GM10248 (cell line): ENCODE data around the gene TCF12.

ENCODE experiments used
- CTCF ChIA-PET: fragments of 300-600 bp; sonication (Branson Sonifier 250); formaldehyde crosslinking; extraction: SDS; loops from one replicate; lab custom pipeline; 2021; ENCODE audit warnings: antibody characterized with exemption; lab: Yijun Ruan, JAX
- POLR2A ChIA-PET: fragments of 350-650 bp; sonication (Branson Sonifier 250); formaldehyde crosslinking; extraction: SDS; loops from one replicate; lab custom pipeline; 2020; ENCODE audit warnings: antibody characterized with exemption; lab: Yijun Ruan, JAX
- DNase-seq: peaks from one replicate; pipeline ENCODE4 v3.0.0; 2012; ENCODE audit errors: extremely low spot score
- TF ChIP-seq, protein P1 (sequence below): IDR thresholded peaks from 2 replicates; pipeline ENCODE4 v1.5.1; 2012; ENCODE audit warnings: mild to moderate bottlenecking, low read depth; ENCODE audit errors: extremely low read depth, missing control alignments, control extremely low read depth

The TCF12 gene

DNA sequence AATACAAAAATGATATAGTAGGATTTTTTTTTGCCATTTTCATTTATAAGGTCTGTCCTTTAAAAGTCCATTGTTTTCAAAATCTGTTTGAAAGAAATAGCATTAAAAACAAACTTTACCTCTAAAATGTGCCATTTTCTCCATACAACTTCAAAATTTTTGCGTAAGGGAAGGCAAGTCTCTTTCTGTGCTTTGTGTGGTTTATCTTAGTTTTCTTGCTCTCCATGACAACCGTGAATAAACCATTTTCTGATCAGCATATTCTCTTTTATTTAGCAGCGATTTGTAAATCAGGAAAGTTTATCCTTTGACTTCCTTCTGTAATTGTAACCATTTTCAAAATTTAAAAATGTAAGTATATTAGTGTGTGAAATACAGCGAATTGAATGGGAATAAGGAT lies 310.0 kb downstream of the TCF12 start:
- ChIA-PET CTCF (interaction anchor here (0.6 to 1.5 kb wide), 2 partner anchors 15 to 241 kb away, joined by 3 to 4 read pairs; no protein-coding TSS in a partner anchor), POLR2A (no interaction called here)
- TF ChIP-seq, protein P1, sequence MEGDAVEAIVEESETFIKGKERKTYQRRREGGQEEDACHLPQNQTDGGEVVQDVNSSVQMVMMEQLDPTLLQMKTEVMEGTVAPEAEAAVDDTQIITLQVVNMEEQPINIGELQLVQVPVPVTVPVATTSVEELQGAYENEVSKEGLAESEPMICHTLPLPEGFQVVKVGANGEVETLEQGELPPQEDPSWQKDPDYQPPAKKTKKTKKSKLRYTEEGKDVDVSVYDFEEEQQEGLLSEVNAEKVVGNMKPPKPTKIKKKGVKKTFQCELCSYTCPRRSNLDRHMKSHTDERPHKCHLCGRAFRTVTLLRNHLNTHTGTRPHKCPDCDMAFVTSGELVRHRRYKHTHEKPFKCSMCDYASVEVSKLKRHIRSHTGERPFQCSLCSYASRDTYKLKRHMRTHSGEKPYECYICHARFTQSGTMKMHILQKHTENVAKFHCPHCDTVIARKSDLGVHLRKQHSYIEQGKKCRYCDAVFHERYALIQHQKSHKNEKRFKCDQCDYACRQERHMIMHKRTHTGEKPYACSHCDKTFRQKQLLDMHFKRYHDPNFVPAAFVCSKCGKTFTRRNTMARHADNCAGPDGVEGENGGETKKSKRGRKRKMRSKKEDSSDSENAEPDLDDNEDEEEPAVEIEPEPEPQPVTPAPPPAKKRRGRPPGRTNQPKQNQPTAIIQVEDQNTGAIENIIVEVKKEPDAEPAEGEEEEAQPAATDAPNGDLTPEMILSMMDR, result no peak
- DNase-seq, result no peak

GRCh38 chr15:57229051-57229450 lies 310.6 kb downstream of the TCF12 start:
- POLR2A ChIA-PET, result no interaction called here
- CTCF ChIA-PET, result interaction anchor here (1.1 kb wide), 2 partner anchors 23 to 90 kb away, joined by 3 read pairs; no protein-coding TSS in a partner anchor
- DNase-seq, result no peak
- TF ChIP-seq, protein P1, result no peak

DNA sequence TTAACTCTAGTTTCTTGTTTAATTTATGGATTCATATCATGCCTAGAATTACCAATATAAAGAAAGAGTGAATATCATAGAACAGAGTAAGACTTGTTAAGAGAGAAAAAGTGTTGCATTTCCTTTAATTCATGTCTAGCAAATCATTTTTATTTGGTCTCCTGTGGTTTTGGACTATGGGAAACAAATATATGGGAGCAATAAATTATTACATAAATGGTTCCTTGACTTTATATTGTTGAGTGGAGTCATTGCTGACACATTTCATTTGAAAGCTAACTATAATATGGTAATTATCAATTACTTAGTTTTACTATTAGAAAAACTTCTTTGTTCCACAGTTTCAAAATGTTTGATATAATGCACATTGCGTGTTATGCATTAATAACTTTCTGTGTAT lies 313.1 kb downstream of the TCF12 start:
- ChIA-PET POLR2A (no interaction called here), CTCF (interaction anchor here (1.2 to 1.5 kb wide), 2 partner anchors 12 to 30 kb away, joined by 4 to 5 read pairs; no protein-coding TSS in a partner anchor)
- TF ChIP-seq, protein P1, result no peak
- DNase-seq, result no peak

GRCh38 chr15:57234156-57234555 lies 315.7 kb downstream of the TCF12 start:
- POLR2A ChIA-PET, result no interaction called here
- DNase-seq, result no peak
- TF ChIP-seq, protein P1, result no peak
- CTCF ChIA-PET, result interaction anchor here (1.6 kb wide), 1 partner anchor 72 kb away, joined by 3 read pairs; no protein-coding TSS in a partner anchor

- DNase-seq, result no peak
- POLR2A ChIA-PET, result no interaction called here
- CTCF ChIA-PET, result interaction anchor here (0.6 to 1.0 kb wide), 2 partner anchors 25 to 121 kb away, joined by 3 read pairs; no protein-coding TSS in a partner anchor
- TF ChIP-seq, protein P1, result no peak
These were observed 316.7 kb downstream of the TCF12 start for GRCh38 chr15:57235186-57235585.

DNA sequence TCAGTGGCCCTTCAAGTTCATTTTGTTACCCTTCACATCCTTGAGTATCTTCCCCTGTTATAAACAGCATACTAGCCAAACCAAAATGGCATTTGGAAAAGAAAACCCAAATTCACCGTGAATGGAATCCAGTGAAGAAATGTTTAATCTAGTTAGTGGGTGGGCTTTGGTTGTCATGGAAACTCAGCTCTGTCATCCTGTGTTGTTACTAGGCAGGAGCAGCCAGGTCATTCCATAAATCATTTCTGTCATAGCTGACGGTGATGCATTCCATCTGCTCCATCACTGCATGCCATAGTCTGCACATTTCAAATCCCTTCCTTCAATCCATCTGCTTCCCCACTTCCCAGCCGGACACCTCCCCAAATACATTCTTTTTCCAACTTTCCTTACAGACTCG lies 317.4 kb downstream of the TCF12 start:
- TF ChIP-seq, protein P1, result no peak
- ChIA-PET POLR2A (no interaction called here), CTCF (interaction anchor here (0.6 kb wide), 1 partner anchor 122 kb away, joined by 3 read pairs; no protein-coding TSS in a partner anchor)
- DNase-seq, result no peak
